H1 (cell line): ENCODE measurements around the gene RETREG1. TPM values are rescaled to one million over a fixed set of nuclear protein-coding genes. Genes with fewer than 3 reads are reported as not detected.

ENCODE experiments used
- CEBPB ChIP-seq: IDR thresholded peaks from 2 replicates; pipeline ENCODE4 v1.6.1; 2012; ENCODE audit warnings: low read depth, low read length
- FOSL1 ChIP-seq: IDR thresholded peaks from 2 replicates; pipeline ENCODE4 v1.6.1; 2011; ENCODE audit warnings: mild to moderate bottlenecking, low read depth, low read length, moderate library complexity; ENCODE audit not compliant: insufficient read depth
- RBBP5 ChIP-seq: IDR thresholded peaks from 2 replicates; pipeline ENCODE4 v1.7.1; 2012; ENCODE audit warnings: low read depth, mild to moderate bottlenecking, inconsistent platforms, low read length, moderate library complexity, borderline replicate concordance
- polyA plus RNA-seq, 7 experiments: library from polyadenylated mRNA; depleted of rRNA in 3 of 7; stranded (reverse) in 5 of 7; unstranded in 2 of 7; fragments of >200 nt in 5 of 7; fragments of 200-250 nt in 2 of 7; gene quantifications; 1 replicate in 5 of 7; 2 replicates in 1 of 7; 4 replicates in 1 of 7; pipeline versions ENCODE4 v1.2.1 to v1.2.3, GENCODE V29; 2011 to 2013; ENCODE audit warnings: missing spikeins in 2 of 7, mixed read lengths in 2 of 7
- total RNA-seq: library from RNA; stranded (reverse); fragmentation: NEBNext Ultra II Directional; extraction: Animal tissue kit (Norgen Biotek cat#: 25700); gene quantifications from 2 replicates; pipeline ENCODE4 v1.2.1, GENCODE V29; 2021

The RETREG1 gene
- total and polyA plus RNA-seq, 2 of the 8 experiments (the other 6 are each of a cell fraction or from before 2014, with no cell fraction given): 0.62 to 1.9 TPM

DNA sequence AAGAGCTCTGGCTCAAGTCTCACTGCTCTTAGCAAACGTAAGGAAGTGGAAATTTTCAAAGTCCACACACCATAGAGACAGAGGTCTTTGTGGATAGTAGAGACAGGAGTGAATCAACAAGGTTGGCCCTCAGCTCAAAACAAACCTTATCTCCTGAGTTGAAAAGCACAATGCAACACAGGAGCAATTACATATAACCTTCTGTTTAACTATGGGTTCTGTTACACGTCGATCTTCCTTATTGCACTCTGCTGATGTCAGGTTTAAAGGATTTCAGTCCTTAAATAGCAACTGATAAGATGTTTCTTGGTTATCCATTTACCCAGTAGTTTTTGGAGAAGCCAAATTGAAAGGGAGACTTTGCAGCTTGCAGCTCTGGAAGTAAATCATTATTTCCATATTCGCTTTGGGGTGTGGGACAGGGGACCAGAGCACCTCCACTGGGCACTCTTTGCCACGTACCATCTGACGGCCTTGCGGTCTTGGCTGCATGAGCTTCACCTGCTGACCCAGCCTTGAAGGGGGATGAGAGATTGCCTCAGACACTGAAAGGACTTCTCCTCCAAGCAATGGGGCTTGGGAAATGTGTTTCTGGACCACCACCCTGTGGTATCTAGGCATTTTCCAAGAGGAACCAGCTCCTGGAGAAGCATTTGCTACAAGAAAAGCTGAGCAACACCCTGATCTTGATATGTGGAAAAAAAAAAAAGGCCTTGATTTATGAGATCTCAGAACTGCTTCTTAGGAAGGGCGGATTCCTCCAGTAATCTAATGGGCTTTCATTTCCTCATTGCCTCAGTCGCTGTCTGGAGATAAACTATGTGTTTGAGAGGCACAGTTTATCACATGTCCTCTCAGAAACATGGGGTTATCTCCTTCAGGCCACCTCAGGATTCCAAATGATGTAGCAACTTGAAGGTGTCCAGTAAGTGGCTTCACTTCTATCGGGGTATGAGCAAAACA is 95.0 kb downstream of the RETREG1 start (continued):
- TF ChIP-seq FOSL1 (no peak), RBBP5 (no peak), CEBPB (no peak)
